Small intestine (tissue), 7 donors: Measurements from ENCODE around the gene SIGLEC7. TPM values are rescaled to one million over a fixed set of nuclear protein-coding genes. Genes with fewer than 3 reads are reported as not detected.
A peak's percentile ranks its signal among the peaks of the same experiment; 100 is the strongest.
"Not testable (repeated sequence)": the region's sequence is repeated elsewhere in the genome, so short reads cannot be mapped to it uniquely, and the experiment has no call there.

ENCODE experiments used
- DNase-seq, 2 donors: peaks; one replicate each; pipeline versions ENCODE4 v3.0.0 to v3.0.0-alpha.2; 2013
- FAIRE-seq: peaks from 2 replicates; lab custom pipeline; 2012; peaks lifted over from hg19 to GRCh38; lab: Jason Lieb, UNC
- H3K27ac ChIP-seq, 3 donors: one replicate each; pipeline ENCODE4 v1.5.1; 2013; ENCODE audit warnings: low read length in 2 of 3, mild to moderate bottlenecking in 2 of 3, control low read depth in 1 of 3, inconsistent platforms in 1 of 3, low read depth in 1 of 3, moderate library complexity in 1 of 3
- H3K27me3 ChIP-seq, 3 donors: one replicate each; pipeline ENCODE4 v1.6.1; 2013; ENCODE audit warnings: low read length in 3 of 3, inconsistent platforms in 1 of 3; ENCODE audit not compliant: control insufficient read depth in 3 of 3, insufficient read depth in 3 of 3
- H3K36me3 ChIP-seq, 3 donors: one replicate each; pipeline ENCODE4 v1.6.1; 2013; ENCODE audit warnings: low read length in 3 of 3, inconsistent platforms in 1 of 3, low read depth in 1 of 3, mild to moderate bottlenecking in 1 of 3, moderate library complexity in 1 of 3; ENCODE audit not compliant: control insufficient read depth in 3 of 3, insufficient read depth in 2 of 3
- H3K4me1 ChIP-seq, 3 donors: one replicate each; pipeline ENCODE4 v1.6.1; 2013; ENCODE audit warnings: low read length in 2 of 3, inconsistent platforms in 1 of 3, low read depth in 1 of 3, mild to moderate bottlenecking in 1 of 3, moderate library complexity in 1 of 3; ENCODE audit not compliant: control insufficient read depth in 3 of 3, insufficient read depth in 2 of 3
- H3K4me3 ChIP-seq, 3 donors: one replicate each; pipeline ENCODE4 v1.5.1; 2013; ENCODE audit warnings: low read length in 3 of 3, control low read depth in 1 of 3, inconsistent platforms in 1 of 3, low read depth in 1 of 3, mild to moderate bottlenecking in 1 of 3, moderate library complexity in 1 of 3
- H3K9me3 ChIP-seq, 2 donors: one replicate each; pipeline ENCODE4 v1.6.1; 2013; ENCODE audit warnings: low read depth in 1 of 2, low read length in 1 of 2; ENCODE audit not compliant: control insufficient read depth in 2 of 2, insufficient read depth in 1 of 2
- WGBS, 3 donors: extraction: QIAGEN DNeasy Blood & Tissue Kit; methylation state at CpG; one replicate each; pipeline ENCODE4 v1.1.7; 2013; 5-methylcytosine and 5-hydroxymethylcytosine counted together
- polyA plus RNA-seq, 4 donors: library from polyadenylated mRNA; stranded (reverse) in 3 of 4; unstranded in 1 of 4; fragments of 200-250 nt in 3 of 4; fragments of 120-200 nt in 1 of 4; gene quantifications; one replicate each; pipeline versions ENCODE4 v1.2.1 to v1.2.3, GENCODE V29; 2013
- donor health status: healthy with polysubstance abuse.
- donor health status: control.
- donor health status: control.
- donor health status: Bipolar disorder and iron deficiency.
- donor health status: healthy.

SIGLEC7 gene
- polyA plus RNA-seq, 4 donors = 0.45 to 1.9 (median 1.3) TPM

- Histone ChIP-seq H3K36me3 (no peaks in the 10 kb centered on the region), H3K27me3 (no peaks in the 10 kb centered on the region), H3K4me3 (no peak overlapping the region), H3K4me1 (no peaks in the 10 kb centered on the region), H3K27ac (peak overlapping the region in 1 of 3 donors; percentile 46), H3K9me3 (no peaks in the 10 kb centered on the region)
- FAIRE-seq (no peak), DNase-seq (no peak)
- 56 to 66% (median 58%) methylated on average over 6 of the region's 6 CpGs for WGBS, 3 donors
These were observed 3.5 kb upstream of the SIGLEC7 start for GRCh38 chr19:51138549-51138979.

- H3K9me3 ChIP-seq = no peaks in the 10 kb centered on the region
- no peaks in the 10 kb centered on the region for H3K27me3 ChIP-seq
- DNase-seq = no peak
- WGBS, 3 donors = 44 to 64% (median 62%) methylated on average over 4 of the region's 4 CpGs
- H3K4me1 ChIP-seq = no peaks in the 10 kb centered on the region
- no peaks in the 10 kb centered on the region for H3K36me3 ChIP-seq
- no peak for FAIRE-seq
- no peak overlapping the region for H3K4me3 ChIP-seq
- peak overlapping the region in 1 of 3 donors; percentile 46 for H3K27ac ChIP-seq
These were observed 2.6 kb upstream of the SIGLEC7 start for GRCh38 chr19:51139299-51140014.

GRCh38 chr19:51140441-51140840 lies 1.7 kb upstream of the SIGLEC7 start:
- H3K4me3 ChIP-seq = no peak overlapping the region
- H3K27ac ChIP-seq = no peak overlapping the region
- H3K27me3 ChIP-seq = no peaks in the 10 kb centered on the region
- no peak for FAIRE-seq
- DNase-seq = no peak
- H3K9me3 ChIP-seq = no peaks in the 10 kb centered on the region
- H3K4me1 ChIP-seq = no peaks in the 10 kb centered on the region
- H3K36me3 ChIP-seq = no peaks in the 10 kb centered on the region
- 43 to 55% (median 48%) methylated on average over 6 of the region's 6 CpGs for WGBS, 3 donors

GRCh38 chr19:51141181-51141580 lies 920 bp upstream of the SIGLEC7 start:
- FAIRE-seq = no peak
- H3K27ac ChIP-seq = no peak overlapping the region
- WGBS, 3 donors = 86 to 90% (median 87%) methylated on average over 6 of the region's 6 CpGs

GRCh38 chr19:51142809-51143475 lies 841 bp downstream of the SIGLEC7 start:
- H3K9me3 ChIP-seq, H3K27ac ChIP-seq, DNase-seq, H3K27me3 ChIP-seq, FAIRE-seq, H3K4me3 ChIP-seq, H3K36me3 ChIP-seq, H3K4me1 ChIP-seq: not testable (repeated sequence)
- WGBS, 3 donors = 60 to 69% (median 65%) methylated on average over 9 to 15 of the region's 15 CpGs

More at GRCh38 chr19:51141181-51141580, 920 bp upstream of the SIGLEC7 start:
- Histone ChIP-seq H3K4me1 (no peaks in the 10 kb centered on the region), H3K27me3 (no peaks in the 10 kb centered on the region), H3K4me3 (no peak overlapping the region), H3K9me3 (no peaks in the 10 kb centered on the region), H3K36me3 (no peaks in the 10 kb centered on the region)
- DNase-seq = no peak

GRCh38 chr19:51143486-51143885 lies 1.4 kb downstream of the SIGLEC7 start:
- no peak overlapping the region for H3K4me3 ChIP-seq
- FAIRE-seq (no peak), DNase-seq (no peak)
- 73 to 83% (median 75%) methylated on average over 4 to 5 of the region's 5 CpGs for WGBS, 3 donors
- H3K27me3 ChIP-seq = no peaks in the 10 kb centered on the region
- no peak overlapping the region for H3K27ac ChIP-seq
- H3K36me3 ChIP-seq = no peaks in the 10 kb centered on the region
- no peaks in the 10 kb centered on the region for H3K4me1 ChIP-seq
- no peaks in the 10 kb centered on the region for H3K9me3 ChIP-seq

- Histone ChIP-seq H3K4me1 (no peaks in the 10 kb centered on the region), H3K9me3 (no peaks in the 10 kb centered on the region), H3K36me3 (no peaks in the 10 kb centered on the region), H3K27me3 (no peaks in the 10 kb centered on the region), H3K27ac (no peak overlapping the region), H3K4me3 (no peak overlapping the region)
- DNase-seq (no peak), FAIRE-seq (no peak)
- WGBS, 3 donors = 58 to 83% (median 67%) methylated on average over 11 of the region's 11 CpGs
These were observed 2.5 kb downstream of the SIGLEC7 start for GRCh38 chr19:51144482-51145045.

GRCh38 chr19:51145916-51146493 lies 3.9 kb downstream of the SIGLEC7 start:
- Histone ChIP-seq H3K4me3 (no peak overlapping the region), H3K36me3 (no peaks in the 10 kb centered on the region), H3K4me1 (no peaks in the 10 kb centered on the region), H3K9me3 (no peaks in the 10 kb centered on the region), H3K27ac (no peak overlapping the region), H3K27me3 (no peaks in the 10 kb centered on the region)
- DNase-seq = no peak
- WGBS, 3 donors = 32 to 65% (median 36%) methylated on average over 4 of the region's 4 CpGs
- FAIRE-seq = no peak
